Measurements from ENCODE around the gene PPP1R15B. TPM values are rescaled to one million over a fixed set of nuclear protein-coding genes. Genes with fewer than 3 reads are reported as not detected.
A peak's percentile ranks its signal among the peaks of the same experiment; 100 is the strongest.

PPP1R15B gene
- total RNA-seq, 1 experiment from 2014 or later = 50.7 TPM

DNA sequence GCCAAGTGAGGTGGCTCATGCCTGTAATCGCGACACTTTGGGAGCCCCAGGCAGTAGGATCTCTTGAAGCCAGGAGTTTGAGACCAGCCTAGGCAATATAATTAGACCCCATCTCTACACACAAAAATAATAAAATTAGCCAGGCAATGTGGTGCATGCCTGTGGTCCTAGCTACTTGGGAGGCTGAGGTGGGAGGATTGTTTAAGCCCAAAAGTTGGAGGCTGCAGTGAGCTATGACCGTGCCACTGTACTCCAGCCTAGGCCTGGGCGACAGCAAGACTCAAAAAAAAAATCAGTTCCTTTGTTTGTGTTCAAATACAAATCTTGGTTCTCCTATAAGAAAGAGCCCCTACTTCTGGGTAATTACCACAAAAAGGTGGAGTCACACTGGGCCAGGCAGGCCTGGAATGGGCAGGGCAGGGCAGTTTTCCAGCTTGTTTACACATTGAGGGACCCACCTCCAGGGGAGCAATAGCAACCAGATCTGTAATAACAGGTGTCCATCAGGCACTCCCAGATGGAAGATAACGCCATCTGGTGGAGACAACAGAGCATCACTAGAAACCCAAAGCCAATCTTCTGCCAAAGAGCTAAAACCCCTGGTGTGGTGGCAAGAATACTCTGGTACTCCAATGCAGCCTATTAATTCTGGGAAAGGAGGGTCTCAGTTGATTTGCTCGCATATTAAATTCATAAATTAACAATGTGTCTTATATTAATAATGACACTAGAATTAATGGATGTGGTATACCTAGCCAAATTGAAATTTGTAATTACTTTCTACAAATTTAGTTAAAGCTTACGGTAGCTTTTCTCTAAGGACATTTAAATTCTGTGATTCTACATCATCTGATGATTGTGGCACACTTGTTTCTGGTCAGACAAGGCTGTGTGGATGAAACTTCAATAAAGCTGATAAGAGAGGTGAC lies 13.2 kb downstream of the PPP1R15B start:
- Histone ChIP-seq H3K27me3 (ENCODE audit: low read length) (no peaks in the 10 kb centered on the region), H3K4me1 (ENCODE audit: insufficient read depth, low read length) (peaks cover 4% of the 10 kb centered on the region; the same call in 1 of the 2 replicates), H3K36me3 (ENCODE audit: low read depth, low read length) (peaks cover 34% of the 10 kb centered on the region), H4K20me1 (ENCODE audit: low read length) (peaks cover 6% of the 10 kb centered on the region), H2AFZ (ENCODE audit: low read length) (no peak overlapping the region), H3K9me2 (replicated peaks; ENCODE audit: low read length) (no peaks in the 10 kb centered on the region), H3K9ac (ENCODE audit: low read length) (no peak overlapping the region), H3K79me2 (ENCODE audit: low read length) (peaks cover 25% of the 10 kb centered on the region), H3F3A (ENCODE audit: low read length, unreplicated experiment) (no peaks in the 10 kb centered on the region), H3K4me2 (ENCODE audit: low read length) (no peak overlapping the region), H3K9me3 (ENCODE audit: low read length) (no peaks in the 10 kb centered on the region), H3K27ac (ENCODE audit: low read length) (no peak overlapping the region), H3K4me3 (ENCODE audit: low read length) (no peak overlapping the region)
- TF ChIP-seq, protein P1, sequence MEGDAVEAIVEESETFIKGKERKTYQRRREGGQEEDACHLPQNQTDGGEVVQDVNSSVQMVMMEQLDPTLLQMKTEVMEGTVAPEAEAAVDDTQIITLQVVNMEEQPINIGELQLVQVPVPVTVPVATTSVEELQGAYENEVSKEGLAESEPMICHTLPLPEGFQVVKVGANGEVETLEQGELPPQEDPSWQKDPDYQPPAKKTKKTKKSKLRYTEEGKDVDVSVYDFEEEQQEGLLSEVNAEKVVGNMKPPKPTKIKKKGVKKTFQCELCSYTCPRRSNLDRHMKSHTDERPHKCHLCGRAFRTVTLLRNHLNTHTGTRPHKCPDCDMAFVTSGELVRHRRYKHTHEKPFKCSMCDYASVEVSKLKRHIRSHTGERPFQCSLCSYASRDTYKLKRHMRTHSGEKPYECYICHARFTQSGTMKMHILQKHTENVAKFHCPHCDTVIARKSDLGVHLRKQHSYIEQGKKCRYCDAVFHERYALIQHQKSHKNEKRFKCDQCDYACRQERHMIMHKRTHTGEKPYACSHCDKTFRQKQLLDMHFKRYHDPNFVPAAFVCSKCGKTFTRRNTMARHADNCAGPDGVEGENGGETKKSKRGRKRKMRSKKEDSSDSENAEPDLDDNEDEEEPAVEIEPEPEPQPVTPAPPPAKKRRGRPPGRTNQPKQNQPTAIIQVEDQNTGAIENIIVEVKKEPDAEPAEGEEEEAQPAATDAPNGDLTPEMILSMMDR (conservative IDR thresholded peaks at IDR 0.05; ENCODE audit: low read depth, low read length) = peak; percentile 99
- TF ChIP-seq EZH2 (IDR thresholded peaks at IDR 0.05; ENCODE audit: low read length, unreplicated experiment) = no peak
- ATAC-seq = peak; percentile 100
- POLR2A ChIA-PET (ENCODE audit: unreplicated experiment) = interaction anchor here (0.6 to 0.9 kb wide), 5 partner anchors 15 to 140 kb away, joined by 3 to 6 read pairs (median 4); no protein-coding TSS in a partner anchor
- intact Hi-C loops (cut with micrococcal nuclease) = loop anchor here (1.0 kb wide), 2 partner anchors 21 to 35 kb away; no protein-coding TSS in a partner anchor
- BruUV-seq (replicated peaks) = no TSS peak
- DNase-seq = peak; percentile 100
- CTCF ChIA-PET = interaction anchor here (0.5 to 2.5 kb wide), 36 partner anchors 9 to 421 kb away, joined by 3 to 66 read pairs (median 5); partner anchors contain the start of genes GOLT1A, MDM4 and PIK3C2B

DNA sequence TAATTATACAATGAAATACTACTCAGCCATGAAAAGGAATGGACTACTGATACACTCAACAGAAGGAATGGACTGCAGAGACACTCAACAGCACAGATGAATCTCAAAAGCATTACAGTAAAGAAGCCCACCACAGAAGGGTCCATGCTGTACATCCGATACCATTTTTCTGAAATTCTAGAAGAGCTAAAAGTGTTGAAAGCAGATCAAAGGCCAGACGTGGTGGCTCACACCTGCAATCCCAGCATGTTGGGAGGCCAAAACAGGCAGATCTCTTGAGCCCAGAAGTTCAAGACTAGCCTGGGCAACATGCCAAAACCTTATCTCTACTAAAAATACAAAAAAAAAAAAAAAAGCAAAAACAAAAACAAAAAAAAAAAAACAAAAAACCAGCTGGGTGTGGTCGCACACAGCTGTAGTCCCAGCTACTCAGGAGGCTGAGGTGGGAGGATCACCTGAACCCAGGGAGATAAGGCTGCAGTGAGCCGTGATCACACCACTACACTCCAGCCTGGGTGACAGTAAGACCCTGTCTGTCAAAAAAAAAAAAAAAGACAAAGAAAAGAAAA lies 15.5 kb downstream of the PPP1R15B start:
- H3K9ac ChIP-seq (ENCODE audit: low read length) = no peak overlapping the region
- H3K9me3 ChIP-seq (ENCODE audit: low read length) = no peaks in the 10 kb centered on the region
- no peaks in the 10 kb centered on the region for H3K27me3 ChIP-seq (ENCODE audit: low read length)
- intact Hi-C loops (cut with micrococcal nuclease) = no loop called here
- H3K36me3 ChIP-seq (ENCODE audit: low read depth, low read length) = peaks cover 22% of the 10 kb centered on the region; the same call in 1 of the 2 replicates
- H3F3A ChIP-seq (ENCODE audit: low read length, unreplicated experiment) = no peaks in the 10 kb centered on the region
- H2AFZ ChIP-seq (ENCODE audit: low read length) = no peak overlapping the region
- H4K20me1 ChIP-seq (ENCODE audit: low read length) = peaks cover 4% of the 10 kb centered on the region
- H3K9me2 ChIP-seq (replicated peaks; ENCODE audit: low read length) = no peaks in the 10 kb centered on the region
- BruUV-seq (replicated peaks) = no TSS peak
- peaks cover 4% of the 10 kb centered on the region; the same call in 1 of the 2 replicates for H3K4me1 ChIP-seq (ENCODE audit: insufficient read depth, low read length)
- no peak overlapping the region for H3K4me2 ChIP-seq (ENCODE audit: low read length)
- peaks cover 3% of the 10 kb centered on the region; the same call in 1 of the 2 replicates for H3K79me2 ChIP-seq (ENCODE audit: low read length)
- ATAC-seq (no peak), DNase-seq (no peak)
- H3K27ac ChIP-seq (ENCODE audit: low read length) = no peak overlapping the region
- no peak overlapping the region for H3K4me3 ChIP-seq (ENCODE audit: low read length)
- TF ChIP-seq EZH2 (IDR thresholded peaks at IDR 0.05; ENCODE audit: low read length, unreplicated experiment) = no peak
- TF ChIP-seq, protein P1 (conservative IDR thresholded peaks at IDR 0.05; ENCODE audit: low read depth, low read length) = no peak
- TF ChIP-seq EZH2phosphoT487 (IDR thresholded peaks at IDR 0.05; ENCODE audit: borderline replicate concordance, low read length) = no peak
- ChIA-PET CTCF (interaction anchor here (0.6 kb wide), 1 partner anchor 745 kb away, joined by 5 read pairs; no protein-coding TSS in a partner anchor), POLR2A (ENCODE audit: unreplicated experiment) (interaction anchor here (0.6 kb wide), 1 partner anchor 12 kb away, joined by 3 read pairs; no protein-coding TSS in a partner anchor)

Data from PC-3 (cell line).